Measurements from ENCODE around the gene TINAGL1. TPM values are rescaled to one million over a fixed set of nuclear protein-coding genes. Genes with fewer than 3 reads are reported as not detected.
A peak's percentile ranks its signal among the peaks of the same experiment; 100 is the strongest.

TINAGL1 gene
- total RNA-seq, 6 donors from 2014 or later, result 71.3 to 191 (median 120) TPM

GRCh38 chr1:31573261-31573660 is 3.1 kb upstream of the TINAGL1 start:
- H3K36me3 ChIP-seq, result no peaks in the 10 kb centered on the region
- WGBS, 2 donors, result 89 to 91% methylated on average over 3 to 8 of the region's 8 CpGs
- DNase-seq, result no peak
- H3K27ac ChIP-seq, result peak overlapping the region; percentile 73 to 91 (median 83)
- H3K4me1 ChIP-seq, result peaks cover 38 to 64% (median 55%) of the 10 kb centered on the region in 4 donors
- no peaks in the 10 kb centered on the region for H3K27me3 ChIP-seq
- no peaks in the 10 kb centered on the region for H3K9me3 ChIP-seq
- no peak overlapping the region for H3K4me3 ChIP-seq
- ATAC-seq (ENCODE audit: low FRiP score in 2 of 2), result no peak
- TF ChIP-seq POLR2AphosphoS5 (IDR thresholded peaks at IDR 0.05) (no peak), EP300 (IDR thresholded peaks at IDR 0.05) (no peak), POLR2A (IDR thresholded peaks at IDR 0.05) (no peak)
- TF ChIP-seq, protein P1, sequence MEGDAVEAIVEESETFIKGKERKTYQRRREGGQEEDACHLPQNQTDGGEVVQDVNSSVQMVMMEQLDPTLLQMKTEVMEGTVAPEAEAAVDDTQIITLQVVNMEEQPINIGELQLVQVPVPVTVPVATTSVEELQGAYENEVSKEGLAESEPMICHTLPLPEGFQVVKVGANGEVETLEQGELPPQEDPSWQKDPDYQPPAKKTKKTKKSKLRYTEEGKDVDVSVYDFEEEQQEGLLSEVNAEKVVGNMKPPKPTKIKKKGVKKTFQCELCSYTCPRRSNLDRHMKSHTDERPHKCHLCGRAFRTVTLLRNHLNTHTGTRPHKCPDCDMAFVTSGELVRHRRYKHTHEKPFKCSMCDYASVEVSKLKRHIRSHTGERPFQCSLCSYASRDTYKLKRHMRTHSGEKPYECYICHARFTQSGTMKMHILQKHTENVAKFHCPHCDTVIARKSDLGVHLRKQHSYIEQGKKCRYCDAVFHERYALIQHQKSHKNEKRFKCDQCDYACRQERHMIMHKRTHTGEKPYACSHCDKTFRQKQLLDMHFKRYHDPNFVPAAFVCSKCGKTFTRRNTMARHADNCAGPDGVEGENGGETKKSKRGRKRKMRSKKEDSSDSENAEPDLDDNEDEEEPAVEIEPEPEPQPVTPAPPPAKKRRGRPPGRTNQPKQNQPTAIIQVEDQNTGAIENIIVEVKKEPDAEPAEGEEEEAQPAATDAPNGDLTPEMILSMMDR (IDR thresholded peaks at IDR 0.05), result no peak

DNA sequence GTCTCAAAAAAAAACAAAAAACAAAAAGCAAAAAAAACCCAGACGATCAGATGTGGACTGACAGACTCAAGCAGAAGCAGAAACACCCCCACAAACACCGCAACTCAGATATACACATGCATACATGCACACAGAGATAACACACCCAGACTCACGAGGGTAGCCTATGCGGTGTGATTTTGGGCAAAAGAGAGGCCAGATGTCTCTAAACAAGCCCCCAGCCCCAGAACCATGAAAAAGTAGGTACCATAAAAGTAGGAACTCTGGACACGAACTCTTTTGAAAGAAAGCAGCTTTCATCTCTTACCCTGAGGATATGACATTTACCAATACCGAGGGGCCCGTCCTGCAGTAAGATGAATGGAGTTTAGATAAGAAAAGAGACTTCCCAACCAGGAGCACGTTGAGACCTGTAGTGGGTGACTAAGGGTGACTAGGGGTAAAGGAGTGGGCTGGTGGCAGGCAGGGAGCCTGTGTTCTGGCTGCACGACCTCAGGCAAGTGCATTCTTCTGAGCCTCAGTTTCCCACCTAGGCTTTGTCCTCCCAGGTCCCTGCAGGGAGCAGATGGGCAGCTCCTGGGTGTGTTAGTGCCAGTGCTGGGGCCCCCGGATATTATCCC is 1.5 kb upstream of the TINAGL1 start:
- ATAC-seq (ENCODE audit: low FRiP score in 2 of 2) (no peak), DNase-seq (no peak)
- 53 to 57% methylated on average over 9 to 10 of the region's 10 CpGs for WGBS, 2 donors
- peaks cover 38 to 68% (median 53%) of the 10 kb centered on the region in 4 donors for H3K4me1 ChIP-seq
- no peaks in the 10 kb centered on the region for H3K36me3 ChIP-seq
- H3K27me3 ChIP-seq, result no peaks in the 10 kb centered on the region
- H3K9me3 ChIP-seq, result no peaks in the 10 kb centered on the region
- TF ChIP-seq POLR2AphosphoS5 (IDR thresholded peaks at IDR 0.05) (no peak), POLR2A (IDR thresholded peaks at IDR 0.05) (no peak), EP300 (IDR thresholded peaks at IDR 0.05) (no peak)
- TF ChIP-seq, protein P1 (IDR thresholded peaks at IDR 0.05), result no peak
- H3K27ac ChIP-seq, result peak overlapping the region; percentile 80 to 91 (median 88)
- H3K4me3 ChIP-seq, result no peak overlapping the region

DNA sequence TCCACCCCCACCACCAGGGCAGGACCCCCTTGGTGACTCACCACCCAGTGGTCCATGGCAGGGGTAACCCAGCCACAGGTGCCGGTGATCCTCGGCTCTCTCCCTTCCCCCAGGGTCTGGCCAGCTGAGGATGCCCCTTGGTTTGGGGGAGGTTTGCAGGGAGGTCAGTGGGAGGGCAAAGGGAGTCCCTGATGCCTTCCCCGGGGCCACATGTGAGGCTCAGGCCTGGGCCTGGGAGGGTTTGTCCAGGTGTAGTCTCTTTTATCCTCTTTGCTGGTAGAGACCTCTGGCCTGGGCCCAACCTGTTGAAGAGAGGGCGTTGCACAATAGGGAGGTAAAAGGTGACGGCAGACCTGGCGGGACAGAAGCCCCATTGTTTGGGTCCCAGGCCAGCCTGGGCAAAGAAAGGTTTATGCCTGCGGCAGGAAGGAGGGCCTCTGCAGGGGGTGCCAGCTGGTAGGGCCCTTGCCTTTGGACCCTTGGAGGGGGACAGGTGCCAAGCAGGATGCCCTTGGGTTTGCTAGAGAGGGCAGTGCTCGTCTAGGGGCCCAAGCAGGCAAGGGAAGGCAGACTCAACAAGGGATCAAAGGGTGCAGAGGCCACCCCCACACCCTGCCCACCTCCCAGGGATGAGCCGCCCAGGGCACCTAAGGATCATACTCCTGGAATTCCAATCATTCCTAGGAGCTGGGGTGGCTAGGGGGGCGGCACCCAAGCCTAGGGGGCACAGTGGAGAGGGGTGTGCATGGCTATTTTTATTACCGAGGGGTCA is 760 bp upstream of the TINAGL1 start:
- DNase-seq, result peak in 1 of 2 donors; percentile 81
- TF ChIP-seq POLR2A (IDR thresholded peaks at IDR 0.05) (no peak), EP300 (IDR thresholded peaks at IDR 0.05) (no peak), POLR2AphosphoS5 (IDR thresholded peaks at IDR 0.05) (no peak)
- TF ChIP-seq, protein P1 (IDR thresholded peaks at IDR 0.05), result no peak
- H3K27me3 ChIP-seq, result no peaks in the 10 kb centered on the region
- ATAC-seq (ENCODE audit: low FRiP score in 2 of 2), result peak; percentile 2 to 9
- H3K4me1 ChIP-seq, result peaks cover 39 to 66% (median 53%) of the 10 kb centered on the region in 4 donors
- 52 to 56% methylated on average over 7 to 10 of the region's 11 CpGs for WGBS, 2 donors
- peak overlapping the region in 3 of 4 donors; percentile 44 to 65 (median 44) for H3K4me3 ChIP-seq
- H3K36me3 ChIP-seq, result no peaks in the 10 kb centered on the region
- H3K27ac ChIP-seq, result peak overlapping the region; percentile 80 to 91 (median 88)
- H3K9me3 ChIP-seq, result no peaks in the 10 kb centered on the region

DNA sequence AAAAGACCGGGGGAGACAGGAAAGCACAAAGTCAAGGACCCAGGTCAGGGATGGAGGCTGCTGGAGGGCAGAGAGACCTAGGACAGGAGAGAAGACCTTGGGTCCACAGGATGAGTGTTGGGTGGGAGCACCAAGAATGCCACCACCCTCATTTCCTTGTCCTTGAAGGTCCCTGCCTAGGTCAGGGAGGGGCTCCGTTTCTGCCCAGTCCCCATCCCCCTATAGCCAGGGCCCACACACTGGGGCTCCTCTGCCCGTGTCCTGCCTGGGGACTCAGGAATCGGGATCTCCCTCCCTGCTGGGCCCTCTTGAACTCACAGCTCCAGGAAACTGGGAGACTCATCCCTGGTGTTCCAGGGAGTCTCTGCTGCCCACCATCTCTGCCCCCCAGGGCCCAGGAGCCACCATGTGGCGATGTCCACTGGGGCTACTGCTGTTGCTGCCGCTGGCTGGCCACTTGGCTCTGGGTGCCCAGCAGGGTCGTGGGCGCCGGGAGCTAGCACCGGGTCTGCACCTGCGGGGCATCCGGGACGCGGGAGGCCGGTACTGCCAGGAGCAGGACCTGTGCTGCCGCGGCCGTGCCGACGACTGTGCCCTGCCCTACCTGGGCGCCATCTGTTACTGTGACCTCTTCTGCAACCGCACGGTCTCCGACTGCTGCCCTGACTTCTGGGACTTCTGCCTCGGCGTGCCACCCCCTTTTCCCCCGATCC is 584 bp downstream of the TINAGL1 start:
- peak overlapping the region; percentile 33 to 65 (median 44) for H3K4me3 ChIP-seq
- peaks cover 47 to 57% (median 49%) of the 10 kb centered on the region in 4 donors for H3K4me1 ChIP-seq

More for the DNA sequence above, 584 bp downstream of the TINAGL1 start:
- Histone ChIP-seq H3K9me3 (no peaks in the 10 kb centered on the region), H3K27me3 (no peaks in the 10 kb centered on the region), H3K27ac (peak overlapping the region; percentile 80 to 91 (median 88)), H3K36me3 (peaks cover 0 to 1% (median 0%) of the 10 kb centered on the region in 4 donors)
- 39 to 71% methylated on average over 2 to 27 of the region's 27 CpGs for WGBS, 2 donors
- TF ChIP-seq POLR2A (IDR thresholded peaks at IDR 0.05) (peak in 1 of 4 donors; percentile 7), POLR2AphosphoS5 (IDR thresholded peaks at IDR 0.05) (no peak)
- peak in 1 of 2 donors; percentile 84 for DNase-seq
- no peak for ATAC-seq (ENCODE audit: low FRiP score in 2 of 2)
